RWPE2 (cell line): ENCODE results near the gene HABP2.

Experiments
- ATAC-seq: fragments of 200-7000 bp; cut with Tn5 transposase; 3 replicates; pipeline ENCODE4 v1.9.1; 2021; ENCODE audit warnings: low read depth
- DNase-seq: peaks from one replicate; pipeline ENCODE4 v3.0.0-alpha.2; 2020; ENCODE audit warnings: low spot score
- H3K27ac ChIP-seq: fragments of 450-650 bp; 2 replicates; pipeline ENCODE4 v1.5.1; 2017; ENCODE audit warnings: mild to moderate bottlenecking; ENCODE audit not compliant: poor library complexity, severe bottlenecking
- H3K27me3 ChIP-seq: fragments of 250-450 bp; sonication (Bioruptor Pico); 2 replicates; pipeline ENCODE4 v1.5.1; 2021; ENCODE audit warnings: mild to moderate bottlenecking, moderate library complexity; ENCODE audit not compliant: insufficient read depth, poor library complexity, severe bottlenecking
- H3K36me3 ChIP-seq: fragments of 250-450 bp; sonication (Bioruptor Pico); 2 replicates; pipeline ENCODE4 v1.5.1; 2020; ENCODE audit warnings: low read depth, mild to moderate bottlenecking, moderate library complexity
- H3K4me1 ChIP-seq: fragments of 250-450 bp; sonication (Bioruptor Pico); 2 replicates; pipeline ENCODE4 v1.5.1; 2021; ENCODE audit warnings: mild to moderate bottlenecking, moderate library complexity; ENCODE audit not compliant: insufficient read depth, poor library complexity, severe bottlenecking
- H3K4me3 ChIP-seq: fragments of 250-450 bp; sonication (Bioruptor Pico); 2 replicates; pipeline ENCODE4 v1.5.1; 2021; ENCODE audit warnings: mild to moderate bottlenecking, moderate library complexity; ENCODE audit not compliant: severe bottlenecking
- H3K9me3 ChIP-seq: fragments of 250-450 bp; sonication (Bioruptor Pico); 2 replicates; pipeline ENCODE4 v1.5.1; 2021; ENCODE audit warnings: mild to moderate bottlenecking, moderate library complexity; ENCODE audit not compliant: severe bottlenecking
- CTCF ChIP-seq: fragments of 450-650 bp; IDR thresholded peaks from one replicate; pipeline ENCODE4 v1.5.1; 2017; ENCODE audit warnings: mild to moderate bottlenecking, moderate library complexity; ENCODE audit not compliant: poor library complexity, severe bottlenecking

The HABP2 gene

GRCh38 chr10:113572520-113573290 is 19.9 kb downstream of the HABP2 start:
- Histone ChIP-seq H3K9me3 (no peaks in the 10 kb centered on the region), H3K27me3 (no peaks in the 10 kb centered on the region), H3K4me1 (no peaks in the 10 kb centered on the region), H3K4me3 (no peak overlapping the region), H3K27ac (no peak overlapping the region), H3K36me3 (no peaks in the 10 kb centered on the region)
- TF ChIP-seq CTCF = no peak
- no peak for ATAC-seq
- DNase-seq = no peak

- Histone ChIP-seq H3K27ac (no peak overlapping the region), H3K36me3 (no peaks in the 10 kb centered on the region), H3K4me3 (no peak overlapping the region), H3K27me3 (no peaks in the 10 kb centered on the region), H3K4me1 (no peaks in the 10 kb centered on the region), H3K9me3 (no peaks in the 10 kb centered on the region)
- DNase-seq = no peak
- TF ChIP-seq CTCF = no peak
- ATAC-seq = no peak
Measured at GRCh38 chr10:113573368-113573767, 20.5 kb downstream of the HABP2 start.

- H3K9me3 ChIP-seq = no peaks in the 10 kb centered on the region
- no peak overlapping the region for H3K27ac ChIP-seq
- no peaks in the 10 kb centered on the region for H3K27me3 ChIP-seq
- no peak overlapping the region for H3K4me3 ChIP-seq
- no peaks in the 10 kb centered on the region for H3K4me1 ChIP-seq
- ATAC-seq (no peak), DNase-seq (no peak)
- no peaks in the 10 kb centered on the region for H3K36me3 ChIP-seq
- no peak for TF ChIP-seq CTCF
Measured at GRCh38 chr10:113576852-113577251, 24.0 kb downstream of the HABP2 start.

GRCh38 chr10:113578773-113579172 is 25.9 kb downstream of the HABP2 start:
- Histone ChIP-seq H3K4me1 (no peaks in the 10 kb centered on the region), H3K27me3 (no peaks in the 10 kb centered on the region), H3K36me3 (no peaks in the 10 kb centered on the region), H3K4me3 (no peak overlapping the region), H3K9me3 (no peaks in the 10 kb centered on the region), H3K27ac (no peak overlapping the region)
- no peak for ATAC-seq
- no peak for DNase-seq
- TF ChIP-seq CTCF = no peak

GRCh38 chr10:113581092-113581491 is 28.2 kb downstream of the HABP2 start:
- TF ChIP-seq CTCF = no peak
- Histone ChIP-seq H3K4me3 (no peak overlapping the region), H3K4me1 (no peaks in the 10 kb centered on the region), H3K27ac (no peak overlapping the region), H3K27me3 (no peaks in the 10 kb centered on the region), H3K9me3 (no peaks in the 10 kb centered on the region), H3K36me3 (no peaks in the 10 kb centered on the region)
- DNase-seq (no peak), ATAC-seq (no peak)
